ENCODE measurements around the gene COQ8A.

DNA sequence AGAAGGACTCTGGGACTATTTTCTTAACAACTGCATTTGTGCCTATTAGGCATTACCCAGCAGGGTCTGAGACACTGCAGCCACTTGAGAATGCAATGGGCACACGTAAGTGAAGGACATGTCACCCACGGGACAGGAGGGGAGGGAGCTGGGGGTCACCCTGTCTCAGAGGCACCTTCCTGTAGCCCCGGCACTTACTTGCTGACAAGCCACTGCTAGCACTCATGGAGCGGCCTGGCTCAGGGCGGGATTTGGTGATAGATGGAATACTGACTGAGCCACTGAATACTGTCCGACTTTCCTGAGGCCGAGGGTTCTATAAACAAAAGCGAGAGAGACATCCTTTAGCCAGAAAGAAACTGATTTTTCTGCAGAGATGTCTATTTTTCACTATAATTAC lies 64.7 kb downstream of the COQ8A start:
- TF ChIP-seq CTCF (conservative IDR thresholded peaks at IDR 0.05 in 1 of 2, IDR thresholded peaks at IDR 0.05 in 1 of 2; ENCODE audit: extremely low read depth in 1 of 2, insufficient read depth in 1 of 2, low read depth in 1 of 2, low read length in 2 of 2) (no peak), EZH2 (IDR thresholded peaks at IDR 0.05; ENCODE audit: borderline replicate concordance, low read length) (no peak)

All from mammary epithelial cell (primary cell).